ENCODE data around the gene ASNSD1.

- TF ChIP-seq CTCF (IDR thresholded peaks at IDR 0.05) (no peak), EZH2 (IDR thresholded peaks at IDR 0.05; ENCODE audit: borderline replicate concordance, insufficient read depth, low read depth, low read length, poor library complexity, severe bottlenecking) (no peak)
These were observed 31.5 kb upstream of the ASNSD1 start for GRCh38 chr2:189629531-189630453.

All from B cell (primary cell).